Measurements from ENCODE around the gene SOS2. TPM values are rescaled to one million over a fixed set of nuclear protein-coding genes. Genes with fewer than 3 reads are reported as not detected.

Gene SOS2
- total and polyA plus RNA-seq, 2 of the 8 experiments (the other 6 are each of a cell fraction or from before 2014, with no cell fraction given), result 2.8 to 12.7 TPM

DNA sequence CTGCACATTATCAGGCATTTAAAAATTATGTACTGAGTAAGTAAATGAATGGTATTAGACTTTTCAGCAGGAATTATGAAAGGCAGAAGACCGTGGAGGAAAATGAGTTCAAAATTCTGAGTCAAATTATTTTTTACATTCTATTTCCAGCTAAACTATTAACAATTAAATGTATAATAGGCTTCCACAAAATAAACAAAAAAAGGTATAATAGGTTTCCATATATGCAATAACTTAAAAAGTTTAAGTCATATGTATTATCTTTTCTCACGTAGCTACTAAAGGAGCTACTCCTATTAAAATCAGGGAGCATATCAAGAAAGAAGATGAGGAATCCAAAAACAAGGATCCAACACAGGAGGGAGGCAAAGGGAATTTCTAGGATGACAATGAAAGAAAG, 103.6 kb downstream of the SOS2 start:
- CTCF ChIA-PET (ENCODE audit: partially characterized antibody), result no interaction called here
- H3K27me3 ChIP-seq (replicated peaks in 1 of 4; ENCODE audit: control insufficient read depth in 3 of 4, extremely low read depth in 1 of 4, insufficient read depth in 3 of 4, low read length in 3 of 4), result no peaks in the 10 kb centered on the region
- no peaks in the 10 kb centered on the region for H3K79me2 ChIP-seq (ENCODE audit: control insufficient read depth in 1 of 2, insufficient read depth in 2 of 2, low read length in 2 of 2)
- H3K9ac ChIP-seq (replicated peaks in 1 of 4; ENCODE audit: extremely low read depth in 1 of 4, low read depth in 3 of 4, low read length in 3 of 4), result no peak overlapping the region
- H3K23ac ChIP-seq (ENCODE audit: insufficient read length), result no peak overlapping the region
- H3K36me3 ChIP-seq (ENCODE audit: control insufficient read depth in 2 of 4, insufficient read depth in 4 of 4, low read length in 3 of 4), result peaks cover 0 to 2% (median 0%) of the 10 kb centered on the region in 4 experiments; a peak in 1 of 8 replicates
- H3K4me1 ChIP-seq (replicated peaks in 1 of 4; ENCODE audit: control insufficient read depth in 3 of 4, insufficient read depth in 4 of 4, low read length in 3 of 4), result no peaks in the 10 kb centered on the region
- no peak overlapping the region for H3K4ac ChIP-seq (replicated peaks; ENCODE audit: insufficient read length, low read depth, low read length)
- no peak overlapping the region for H2BK20ac ChIP-seq (ENCODE audit: low read length)
- H4K91ac ChIP-seq (replicated peaks; ENCODE audit: insufficient read length, low read length), result no peak overlapping the region
- H4K20me1 ChIP-seq (replicated peaks in 1 of 2; ENCODE audit: control insufficient read depth in 1 of 2, insufficient read depth in 2 of 2, low read length in 2 of 2), result no peaks in the 10 kb centered on the region
- no peak for FAIRE-seq
- no peaks in the 10 kb centered on the region for H3K9me3 ChIP-seq (ENCODE audit: insufficient read depth in 2 of 2, low read depth in 1 of 2, low read length in 1 of 2)
- H4K8ac ChIP-seq (ENCODE audit: extremely low read depth, insufficient read depth, low read length), result no peak overlapping the region
- no peak overlapping the region for H3K4me2 ChIP-seq (ENCODE audit: insufficient read depth in 1 of 2, low read depth in 2 of 2, low read length in 2 of 2)
- no peak overlapping the region for H3K56ac ChIP-seq (replicated peaks; ENCODE audit: insufficient read length, low read depth, low read length)
- H3K4me3 ChIP-seq (ENCODE audit: extremely low read depth in 1 of 4, insufficient read depth in 2 of 4, low read depth in 3 of 4, low read length in 4 of 4), result no peak overlapping the region
- POLR2A ChIA-PET (ENCODE audit: partially characterized antibody), result interaction anchor here (1.4 to 2.7 kb wide), 2 partner anchors 12 to 14 kb away, joined by 3 to 13 read pairs; partner anchors contain the start of gene VCPKMT
- H4K5ac ChIP-seq (ENCODE audit: insufficient read length, low read depth, low read length), result no peak overlapping the region
- H2BK15ac ChIP-seq (ENCODE audit: low read length), result no peak overlapping the region
- H2BK120ac ChIP-seq (replicated peaks; ENCODE audit: low read depth, low read length), result no peak overlapping the region
- no peak overlapping the region for H2BK12ac ChIP-seq (ENCODE audit: low read depth, low read length)
- no peak overlapping the region for H3K14ac ChIP-seq (ENCODE audit: insufficient read length)
- no peak overlapping the region for H2BK5ac ChIP-seq (ENCODE audit: low read depth, low read length)
- TF ChIP-seq SP2 (IDR thresholded peaks at IDR 0.05; ENCODE audit: low read length) (no peak), GABPA (IDR thresholded peaks at IDR 0.05; ENCODE audit: borderline replicate concordance, insufficient read depth, low read length) (no peak), GTF2F1 (IDR thresholded peaks at IDR 0.05; ENCODE audit: borderline replicate concordance, low read depth, low read length) (no peak), CBX5 (IDR thresholded peaks at IDR 0.05; ENCODE audit: low read depth, low read length) (no peak), KDM1A (IDR thresholded peaks at IDR 0.05; ENCODE audit: borderline replicate concordance, low read length) (no peak)
- H2AK5ac ChIP-seq (ENCODE audit: low read depth, low read length), result no peak overlapping the region
- no peaks in the 10 kb centered on the region for H3K79me1 ChIP-seq (ENCODE audit: low read depth, low read length)
- no peak overlapping the region for H3K18ac ChIP-seq (ENCODE audit: extremely low read depth, low read length)
- no peak overlapping the region for H2AFZ ChIP-seq (ENCODE audit: low read length)
- no peaks in the 10 kb centered on the region for H3K23me2 ChIP-seq (ENCODE audit: low read depth, low read length)
- no peak for DNase-seq (ENCODE audit: low read depth in 1 of 2, low spot score in 2 of 2)
- WGBS, 2 experiments (ENCODE audit: extremely low coverage in 1 of 2, insufficient coverage in 1 of 2, insufficient read length in 1 of 2, insufficient replicate concordance in 2 of 2, low coverage in 1 of 2, low lambda C conversion rate in 2 of 2, missing lambda C conversion rate in 1 of 2), result 85% methylated on average over 2 of the region's 2 CpGs; no CpG with 5 or more reads in 1 of the 2 experiments
- H3K27ac ChIP-seq (ENCODE audit: low read depth, low read length), result no peak overlapping the region

Data from H1 (cell line).